DMS53 (cell line): ENCODE measurements around the gene GRIK5.
A peak's percentile ranks its signal among the peaks of the same experiment; 100 is the strongest.

ENCODE experiments used
- DNase-seq: peaks from one replicate; lab custom pipeline; 2025; lab: John Stamatoyannopoulos, UW

Gene GRIK5

GRCh38 chr19:41956621-41957020, 113.4 kb downstream of the GRIK5 start:
- DNase-seq, result no peak

- DNase-seq, result no peak
Observed at GRCh38 chr19:41955521-41955920, 114.5 kb downstream of the GRIK5 start.

- peak; percentile 80 for DNase-seq
Observed at GRCh38 chr19:41951686-41952172, 118.3 kb downstream of the GRIK5 start.
